ENCODE measurements around the gene RBM23. TPM values are rescaled to one million over a fixed set of nuclear protein-coding genes. Genes with fewer than 3 reads are reported as not detected.
A peak's percentile ranks its signal among the peaks of the same experiment; 100 is the strongest.

RBM23 gene
- total and polyA plus RNA-seq, 9 of the 15 experiments (the other 6 are each of a cell fraction or from before 2014, with no cell fraction given), result 46.0 to 102 (median 58.5) TPM

GRCh38 chr14:22872033-22872832 lies 46.7 kb downstream of the RBM23 start (continued):
- TF ChIP-seq SRSF7 (optimal IDR thresholded peaks at IDR 0.05; ENCODE audit: low read depth, low read length) (no peak), CREM (IDR thresholded peaks at IDR 0.05; ENCODE audit: low read depth) (peak; percentile 34; the same call in 1 of the 2 replicates), SRSF3 (IDR thresholded peaks at IDR 0.05; ENCODE audit: insufficient read depth, low read length) (no peak), TEAD4 (IDR thresholded peaks at IDR 0.05; ENCODE audit: low read length) (peak; percentile 31), TEAD4 (CRISPR knock-in tag; IDR thresholded peaks at IDR 0.05; ENCODE audit: borderline replicate concordance) (no peak), CTBP1 (IDR thresholded peaks at IDR 0.05; ENCODE audit: borderline replicate concordance) (peak; percentile 49; the same call in 1 of the 2 replicates), TRIM28 (IDR thresholded peaks at IDR 0.05) (no peak)

- H3K9me1 ChIP-seq (ENCODE audit: control insufficient read depth, insufficient read depth, low read length), result no peaks in the 10 kb centered on the region
- H3K9ac ChIP-seq (ENCODE audit: insufficient read depth in 1 of 2, low read depth in 2 of 2, low read length in 2 of 2), result peak within 1 kb of the TSS; percentile 87 to 91
- whole genome bisulfite sequencing (ENCODE audit: insufficient coverage, low coverage, missing lambda C conversion rate), result 2% methylated on average over 26 of the region's 50 CpGs
- H3K36me3 ChIP-seq (ENCODE audit: control insufficient read depth, insufficient read depth, low read length), result peaks cover 26% of the 10 kb centered on the region; the same call in 2 of the 3 replicates
- peak within 1 kb of the TSS; percentile 98 for H3K27ac ChIP-seq (ENCODE audit: extremely low read depth, low read depth, low read length)
- peaks cover 12 to 30% of the 10 kb centered on the region in 2 experiments for H3K4me1 ChIP-seq (replicated peaks in 1 of 2; ENCODE audit: control insufficient read depth in 2 of 2, insufficient read depth in 2 of 2, low read length in 2 of 2)
- CTCF ChIA-PET (ENCODE audit: low intra/inter-chr PET ratio), result interaction anchor here (0.6 to 2.2 kb wide), 4 partner anchors 27 to 49 kb away, joined by 3 to 18 read pairs (median 5); no protein-coding TSS in a partner anchor
- in situ Hi-C loops (cut with MboI) (no loop called here), intact Hi-C loops (cut with micrococcal nuclease) (loop anchor here (1.0 to 5.0 kb wide), 6 partner anchors 16 to 115 kb away; partner anchors contain the start of genes PRMT5 and RBM23)
- BruUV-seq (replicated peaks), result TSS peak; percentile 81
- peak within 1 kb of the TSS; percentile 95 for H3K4me2 ChIP-seq (ENCODE audit: insufficient read depth, low read length)
- no peaks in the 10 kb centered on the region for H4K20me1 ChIP-seq (replicated peaks; ENCODE audit: control insufficient read depth, insufficient read depth, low read length)
- no peaks in the 10 kb centered on the region for H3K27me3 ChIP-seq (ENCODE audit: control insufficient read depth in 2 of 2, insufficient read depth in 2 of 2, low read length in 2 of 2)
- peak within 1 kb of the TSS; percentile 97 for H2AFZ ChIP-seq (ENCODE audit: low read depth, low read length)
- POLR2A ChIA-PET, result interaction anchor here (0.5 to 5.1 kb wide), 15 partner anchors 9 to 203 kb away, joined by 3 to 60 read pairs (median 4); partner anchors contain the start of genes OXA1L, PRMT5, RBM23 and REM2
- peak; percentile 97 for FAIRE-seq
- peak; percentile 91 to 97 (median 94) for DNase-seq (ENCODE audit: extremely low read depth in 1 of 4, low spot score in 3 of 4)
- peaks cover 15% of the 10 kb centered on the region for H3K79me2 ChIP-seq (ENCODE audit: control insufficient read depth, insufficient read depth, low read length)
- H3K4me3 ChIP-seq, result peak within 1 kb of the TSS; percentile 87
- ATAC-seq, result peak; percentile 94
- no peaks in the 10 kb centered on the region for H3K9me3 ChIP-seq (replicated peaks; ENCODE audit: control insufficient read depth, insufficient read depth, low read depth, low read length)
- TF ChIP-seq NFE2 (IDR thresholded peaks at IDR 0.05; ENCODE audit: low read depth), result peak; percentile 2; the same call in 1 of the 2 replicates
- TF ChIP-seq MCM2 (IDR thresholded peaks at IDR 0.05; ENCODE audit: low read depth), result no peak
- peak; percentile 61 for TF ChIP-seq EGR1 (conservative IDR thresholded peaks at IDR 0.05)
- TF ChIP-seq ZC3H4 (CRISPR knock-in tag; IDR thresholded peaks at IDR 0.05; ENCODE audit: borderline replicate concordance), result 0 out of 2 replicates have a peak, but pooled peaks have one; percentile 59
- peak; percentile 3 for TF ChIP-seq CTCFL (IDR thresholded peaks at IDR 0.05; ENCODE audit: borderline replicate concordance, insufficient read depth, low read depth, low read length, poor library complexity, severe bottlenecking)
Measured at GRCh38 chr14:22871224-22872032, 47.5 kb downstream of the RBM23 start, which contains the start of gene LRP10. LRP10 (plus strand) TSS chr14:22871740; CDS start chr14:22872304, 564 bp downstream.

Data from K562 (cell line).